Measurements from ENCODE around the gene OSBPL3.

- no peak for TF ChIP-seq EZH2 (IDR thresholded peaks at IDR 0.05; ENCODE audit: insufficient read depth, poor library complexity, severe bottlenecking)
- no peak for TF ChIP-seq EZH2phosphoT487 (IDR thresholded peaks at IDR 0.05; ENCODE audit: insufficient read depth, low read depth)
Measured at GRCh38 chr7:24922099-24922773, 57.7 kb downstream of the OSBPL3 start.

Measured in GM23248 (cell line).